GM18520 (cell line): ENCODE measurements around the gene ANXA8.

Experiments used
- ATAC-seq: cut with Tn5 transposase; IDR thresholded peaks from one replicate; pipeline ENCODE4 v1.9.1; 2021; ENCODE audit not compliant: unreplicated experiment

The ANXA8 gene

GRCh38 chr10:47449102-47449978 is 34.6 kb downstream of the ANXA8 start:
- no peak for ATAC-seq

- ATAC-seq = no peak
These were observed 36.2 kb downstream of the ANXA8 start for GRCh38 chr10:47447705-47448104.

GRCh38 chr10:47447209-47447608 is 36.7 kb downstream of the ANXA8 start:
- ATAC-seq = no peak

GRCh38 chr10:47445720-47446119 is 38.2 kb downstream of the ANXA8 start:
- ATAC-seq = no peak

DNA sequence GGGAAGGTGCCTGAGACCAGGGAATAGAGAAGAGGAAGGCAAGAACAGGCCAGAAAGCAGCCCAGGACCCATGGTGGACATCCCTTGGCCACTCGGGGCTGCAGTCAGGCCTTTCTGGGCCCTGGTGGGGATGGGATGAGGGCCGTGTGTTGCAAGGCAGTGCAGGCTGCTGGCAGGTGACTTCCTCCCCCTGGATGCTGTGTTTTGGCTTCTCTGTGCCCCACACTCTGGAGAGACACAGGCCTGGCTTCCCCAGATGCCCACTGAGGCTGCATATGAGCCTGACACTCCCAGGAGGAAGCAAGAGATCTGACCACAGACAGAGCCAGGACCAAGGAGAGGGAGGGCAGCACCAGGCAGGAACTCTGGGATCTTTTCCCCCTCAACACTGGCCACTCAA is 39.9 kb downstream of the ANXA8 start:
- ATAC-seq = no peak

DNA sequence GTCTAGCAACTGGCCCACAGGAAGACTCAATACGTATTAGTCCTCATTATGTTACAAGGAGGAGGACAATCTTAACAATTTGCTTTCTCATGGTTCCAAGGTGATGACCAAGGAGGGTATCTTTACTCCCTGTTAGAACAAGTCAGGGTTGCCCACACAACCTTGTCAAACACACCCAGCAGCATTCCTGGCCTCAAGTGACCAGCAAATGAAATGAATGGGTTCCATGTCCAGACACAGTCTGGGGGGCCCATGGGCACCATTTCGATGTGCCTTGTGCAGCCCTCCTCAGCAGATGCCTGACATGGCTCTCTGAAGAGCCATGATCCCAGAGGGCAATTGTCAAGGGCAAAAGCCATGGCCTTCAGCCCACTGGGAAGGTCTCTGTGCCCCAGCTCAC is 40.8 kb downstream of the ANXA8 start:
- no peak for ATAC-seq

DNA sequence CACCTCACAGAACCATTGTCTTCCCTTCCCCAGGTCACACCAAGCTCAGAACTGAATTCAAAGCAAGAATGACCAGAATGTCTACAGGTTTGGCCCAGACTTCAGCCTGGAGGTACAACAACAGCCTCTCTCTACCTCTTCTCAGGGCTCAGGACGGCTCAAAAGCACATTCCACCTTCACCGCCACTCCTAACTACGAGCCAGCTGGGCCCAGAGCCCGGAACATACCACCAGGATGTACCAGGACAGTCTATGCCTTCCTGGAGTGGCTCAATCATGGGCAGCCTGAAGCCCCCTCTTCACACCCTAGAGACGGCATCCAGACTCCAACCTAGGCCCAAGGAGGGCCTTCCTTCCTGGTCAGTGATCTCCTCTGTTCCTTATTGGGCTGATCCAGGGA is 41.6 kb downstream of the ANXA8 start:
- ATAC-seq = no peak

GRCh38 chr10:47441938-47442337 is 42.0 kb downstream of the ANXA8 start:
- no peak for ATAC-seq

DNA sequence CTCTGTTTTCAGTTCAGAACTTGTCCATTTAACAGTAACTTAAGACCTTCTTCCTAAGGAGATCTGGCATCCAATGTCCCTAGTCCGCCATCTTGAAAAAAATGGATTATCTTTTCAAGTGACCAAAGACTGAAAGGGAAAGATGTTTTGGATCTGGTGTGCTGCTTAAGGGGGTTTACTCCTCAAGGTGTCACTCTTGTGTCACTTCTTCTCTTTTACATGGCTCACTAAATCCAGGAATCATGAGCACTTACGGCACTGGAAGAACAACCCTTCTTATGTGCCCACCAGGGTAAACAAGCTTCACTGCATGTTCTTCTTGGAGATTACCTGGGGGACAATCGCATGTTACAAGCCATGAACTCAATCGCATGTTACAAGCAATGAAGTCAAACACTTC is 43.7 kb downstream of the ANXA8 start:
- ATAC-seq = no peak

GRCh38 chr10:47438857-47439474 is 44.9 kb downstream of the ANXA8 start:
- no peak for ATAC-seq

DNA sequence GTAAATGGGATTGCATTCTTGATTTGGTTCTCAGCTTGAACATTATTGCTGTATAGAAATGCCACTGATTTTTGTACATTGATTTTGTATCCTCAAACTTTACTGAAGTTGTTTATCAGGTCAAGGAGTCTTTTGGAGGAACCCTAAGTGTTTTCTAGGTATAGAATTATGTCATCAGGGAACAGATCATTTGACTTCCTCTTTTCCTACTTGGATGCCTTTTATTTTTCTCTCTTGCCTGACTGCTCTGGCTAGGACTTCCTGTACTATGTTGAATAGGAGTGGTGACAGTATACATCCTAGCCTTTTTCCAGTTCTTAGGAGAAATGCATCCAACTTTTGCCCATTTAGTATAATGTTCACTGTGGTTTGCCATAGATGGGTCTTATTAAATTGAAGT is 48.8 kb downstream of the ANXA8 start:
- ATAC-seq = no peak

- no peak for ATAC-seq
These were observed 58.0 kb downstream of the ANXA8 start for GRCh38 chr10:47425813-47426419.

GRCh38 chr10:47424231-47424630 is 59.7 kb downstream of the ANXA8 start:
- ATAC-seq = no peak

DNA sequence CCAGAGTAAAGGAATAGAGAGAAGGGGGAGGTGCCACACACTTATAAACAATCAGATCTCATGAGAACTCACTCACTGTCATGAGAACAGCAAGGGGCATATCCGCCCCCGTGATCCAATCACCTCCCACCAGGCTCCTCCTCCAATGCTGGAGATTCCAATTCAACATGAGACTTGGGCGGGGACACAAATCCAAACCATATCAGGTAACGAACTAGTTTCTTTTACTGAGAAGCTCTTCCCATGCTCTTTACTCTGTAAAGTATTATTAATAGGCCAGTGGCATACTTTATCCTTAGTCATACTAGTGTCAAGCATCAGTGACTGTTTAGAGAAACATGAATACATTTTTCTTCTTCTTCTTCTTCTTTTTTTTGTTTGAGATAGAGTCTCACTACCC is 60.4 kb downstream of the ANXA8 start:
- ATAC-seq = no peak

- no peak for ATAC-seq
These were observed 62.6 kb downstream of the ANXA8 start for GRCh38 chr10:47421057-47421952.

- ATAC-seq = no peak
These were observed 63.4 kb downstream of the ANXA8 start for GRCh38 chr10:47420305-47421056.

DNA sequence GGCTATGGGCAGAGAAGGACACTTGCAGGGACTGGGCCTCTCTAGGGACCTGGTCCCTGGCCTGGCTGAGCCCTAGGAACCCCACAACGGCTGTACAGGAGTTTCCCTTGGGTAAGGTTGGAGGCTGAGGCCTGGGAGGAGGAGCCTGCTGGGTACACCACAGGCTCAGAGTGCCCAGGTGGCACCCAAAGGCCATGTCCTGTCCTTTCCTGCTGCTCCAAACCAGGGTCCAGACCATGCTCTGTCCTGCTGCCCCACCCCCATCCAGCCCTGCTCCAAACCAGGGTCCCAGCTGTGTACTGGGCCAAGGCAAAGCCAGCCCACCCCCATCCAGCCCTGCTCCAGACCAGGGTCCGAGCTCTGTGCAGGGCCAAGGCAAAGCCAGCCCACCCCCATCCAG is 64.5 kb downstream of the ANXA8 start:
- no peak for ATAC-seq

GRCh38 chr10:47418966-47419365 is 64.9 kb downstream of the ANXA8 start:
- ATAC-seq = no peak

DNA sequence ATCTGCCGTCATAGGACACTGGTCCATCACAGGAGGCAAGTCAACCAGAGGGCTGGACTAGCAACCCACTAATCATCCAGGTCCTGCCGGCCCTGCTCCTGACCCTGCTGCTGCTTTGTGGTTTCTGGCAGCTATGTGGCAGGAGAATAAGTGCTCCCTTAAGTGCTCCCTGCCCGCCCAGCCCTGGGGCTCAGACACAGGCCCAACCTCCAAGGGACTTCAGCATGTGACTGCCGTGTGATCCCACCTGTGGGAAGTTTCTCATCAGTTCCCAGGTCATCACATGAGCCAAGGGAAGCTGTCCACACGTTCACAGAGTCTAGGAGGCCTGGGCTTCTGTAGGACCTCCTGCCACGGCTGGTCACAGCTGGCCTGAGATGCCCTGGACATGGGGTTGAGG is 65.6 kb downstream of the ANXA8 start:
- ATAC-seq = no peak
